ENCODE measurements around the gene EPDR1.

The EPDR1 gene

GRCh38 chr7:37943905-37944736, 23.7 kb downstream of the EPDR1 start:
- no peak overlapping the region for H3K4me2 ChIP-seq (ENCODE audit: low read depth, low read length, poor library complexity, severe bottlenecking)
- peaks cover 73% of the 10 kb centered on the region; the same call in 1 of the 2 replicates for H3K79me2 ChIP-seq (ENCODE audit: insufficient read depth, low read length)
- H3K27me3 ChIP-seq (ENCODE audit: insufficient read depth, low read length, poor library complexity, severe bottlenecking), result no peaks in the 10 kb centered on the region
- no peaks in the 10 kb centered on the region for H3K9me3 ChIP-seq (ENCODE audit: insufficient read depth, low read depth, low read length)
- H4K20me1 ChIP-seq (ENCODE audit: insufficient read depth, low read length, poor library complexity, severe bottlenecking), result no peaks in the 10 kb centered on the region
- H3F3A ChIP-seq (ENCODE audit: low read depth), result no peaks in the 10 kb centered on the region
- H3K4me1 ChIP-seq (ENCODE audit: insufficient read depth, low read length, poor library complexity, severe bottlenecking), result no peaks in the 10 kb centered on the region
- H3K36me3 ChIP-seq (ENCODE audit: insufficient read depth, low read length), result peaks cover 1% of the 10 kb centered on the region; the same call in 1 of the 2 replicates
- H3K4me3 ChIP-seq (ENCODE audit: low read length, poor library complexity, severe bottlenecking), result no peak overlapping the region
- no peak overlapping the region for H2AFZ ChIP-seq (ENCODE audit: low read length)
- no peaks in the 10 kb centered on the region for H3K9me2 ChIP-seq (replicated peaks; ENCODE audit: low read depth, low read length)
- no peak overlapping the region for H3K9ac ChIP-seq (ENCODE audit: low read depth, low read length, poor library complexity, severe bottlenecking)
- TF ChIP-seq CTCF (conservative IDR thresholded peaks at IDR 0.05; ENCODE audit: low read length) (no peak), EZH2phosphoT487 (IDR thresholded peaks at IDR 0.05; ENCODE audit: borderline replicate concordance) (no peak)

DNA sequence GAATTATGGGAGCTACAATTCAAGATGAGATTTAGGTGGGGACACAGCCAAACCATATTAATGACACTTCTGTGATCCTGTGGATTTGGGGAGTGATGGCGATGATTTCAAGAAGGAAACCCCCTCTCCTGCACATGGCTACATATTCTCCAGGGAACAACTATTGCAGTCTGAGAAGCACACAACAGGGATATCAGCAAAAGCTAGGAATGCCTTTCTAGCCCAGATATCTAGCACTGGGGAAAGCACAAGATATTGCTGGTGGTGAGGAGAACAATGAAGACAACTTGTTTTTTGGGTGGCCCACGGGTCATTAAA, 24.3 kb downstream of the EPDR1 start:
- peaks cover 7% of the 10 kb centered on the region; the same call in 1 of the 2 replicates for H3K36me3 ChIP-seq (ENCODE audit: insufficient read depth, low read length)
- no peaks in the 10 kb centered on the region for H3K27me3 ChIP-seq (ENCODE audit: insufficient read depth, low read length, poor library complexity, severe bottlenecking)
- H3K4me2 ChIP-seq (ENCODE audit: low read depth, low read length, poor library complexity, severe bottlenecking), result no peak overlapping the region
- no peaks in the 10 kb centered on the region for H3F3A ChIP-seq (ENCODE audit: low read depth)
- H2AFZ ChIP-seq (ENCODE audit: low read length), result no peak overlapping the region
- H3K79me2 ChIP-seq (ENCODE audit: insufficient read depth, low read length), result peaks cover 68% of the 10 kb centered on the region; the same call in 1 of the 2 replicates
- no peaks in the 10 kb centered on the region for H3K9me3 ChIP-seq (ENCODE audit: insufficient read depth, low read depth, low read length)
- no peak overlapping the region for H3K9ac ChIP-seq (ENCODE audit: low read depth, low read length, poor library complexity, severe bottlenecking)
- no peaks in the 10 kb centered on the region for H3K9me2 ChIP-seq (replicated peaks; ENCODE audit: low read depth, low read length)
- no peak for TF ChIP-seq EZH2phosphoT487 (IDR thresholded peaks at IDR 0.05; ENCODE audit: borderline replicate concordance)
- no peak for TF ChIP-seq CTCF (conservative IDR thresholded peaks at IDR 0.05; ENCODE audit: low read length)
- H4K20me1 ChIP-seq (ENCODE audit: insufficient read depth, low read length, poor library complexity, severe bottlenecking), result no peaks in the 10 kb centered on the region
- H3K4me3 ChIP-seq (ENCODE audit: low read length, poor library complexity, severe bottlenecking), result no peak overlapping the region
- no peaks in the 10 kb centered on the region for H3K4me1 ChIP-seq (ENCODE audit: insufficient read depth, low read length, poor library complexity, severe bottlenecking)

- no peaks in the 10 kb centered on the region for H3K9me2 ChIP-seq (replicated peaks; ENCODE audit: low read depth, low read length)
- TF ChIP-seq CTCF (conservative IDR thresholded peaks at IDR 0.05; ENCODE audit: low read length) (no peak), EZH2phosphoT487 (IDR thresholded peaks at IDR 0.05; ENCODE audit: borderline replicate concordance) (no peak)
These were observed 24.9 kb downstream of the EPDR1 start for GRCh38 chr7:37945336-37945735.

More at GRCh38 chr7:37945336-37945735, 24.9 kb downstream of the EPDR1 start:
- peaks cover 62% of the 10 kb centered on the region; the same call in 1 of the 2 replicates for H3K79me2 ChIP-seq (ENCODE audit: insufficient read depth, low read length)
- H3K36me3 ChIP-seq (ENCODE audit: insufficient read depth, low read length), result peaks cover 13% of the 10 kb centered on the region; the same call in 1 of the 2 replicates
- H3K27me3 ChIP-seq (ENCODE audit: insufficient read depth, low read length, poor library complexity, severe bottlenecking), result no peaks in the 10 kb centered on the region
- H3K4me2 ChIP-seq (ENCODE audit: low read depth, low read length, poor library complexity, severe bottlenecking), result no peak overlapping the region
- H2AFZ ChIP-seq (ENCODE audit: low read length), result no peak overlapping the region
- no peaks in the 10 kb centered on the region for H4K20me1 ChIP-seq (ENCODE audit: insufficient read depth, low read length, poor library complexity, severe bottlenecking)
- H3K9me3 ChIP-seq (ENCODE audit: insufficient read depth, low read depth, low read length), result no peaks in the 10 kb centered on the region
- H3K4me1 ChIP-seq (ENCODE audit: insufficient read depth, low read length, poor library complexity, severe bottlenecking), result no peaks in the 10 kb centered on the region
- H3K9ac ChIP-seq (ENCODE audit: low read depth, low read length, poor library complexity, severe bottlenecking), result no peak overlapping the region
- no peaks in the 10 kb centered on the region for H3F3A ChIP-seq (ENCODE audit: low read depth)
- no peak overlapping the region for H3K4me3 ChIP-seq (ENCODE audit: low read length, poor library complexity, severe bottlenecking)

Data from Loucy (cell line).